GM19452 (cell line): ENCODE results near the gene RASD1.
"Not testable (repeated sequence)": the region's sequence is repeated elsewhere in the genome, so short reads cannot be mapped to it uniquely, and the experiment has no call there.

ENCODE experiments used
- ATAC-seq: cut with Tn5 transposase; IDR thresholded peaks from one replicate; pipeline ENCODE4 v1.9.1; 2021; ENCODE audit not compliant: unreplicated experiment

RASD1 gene

GRCh38 chr17:17472333-17472920 is 23.8 kb downstream of the RASD1 start:
- ATAC-seq, result no peak

- ATAC-seq, result no peak
Observed at GRCh38 chr17:17469996-17470395, 26.2 kb downstream of the RASD1 start.

- ATAC-seq, result no peak
Observed at GRCh38 chr17:17469358-17469757, 26.8 kb downstream of the RASD1 start.

DNA sequence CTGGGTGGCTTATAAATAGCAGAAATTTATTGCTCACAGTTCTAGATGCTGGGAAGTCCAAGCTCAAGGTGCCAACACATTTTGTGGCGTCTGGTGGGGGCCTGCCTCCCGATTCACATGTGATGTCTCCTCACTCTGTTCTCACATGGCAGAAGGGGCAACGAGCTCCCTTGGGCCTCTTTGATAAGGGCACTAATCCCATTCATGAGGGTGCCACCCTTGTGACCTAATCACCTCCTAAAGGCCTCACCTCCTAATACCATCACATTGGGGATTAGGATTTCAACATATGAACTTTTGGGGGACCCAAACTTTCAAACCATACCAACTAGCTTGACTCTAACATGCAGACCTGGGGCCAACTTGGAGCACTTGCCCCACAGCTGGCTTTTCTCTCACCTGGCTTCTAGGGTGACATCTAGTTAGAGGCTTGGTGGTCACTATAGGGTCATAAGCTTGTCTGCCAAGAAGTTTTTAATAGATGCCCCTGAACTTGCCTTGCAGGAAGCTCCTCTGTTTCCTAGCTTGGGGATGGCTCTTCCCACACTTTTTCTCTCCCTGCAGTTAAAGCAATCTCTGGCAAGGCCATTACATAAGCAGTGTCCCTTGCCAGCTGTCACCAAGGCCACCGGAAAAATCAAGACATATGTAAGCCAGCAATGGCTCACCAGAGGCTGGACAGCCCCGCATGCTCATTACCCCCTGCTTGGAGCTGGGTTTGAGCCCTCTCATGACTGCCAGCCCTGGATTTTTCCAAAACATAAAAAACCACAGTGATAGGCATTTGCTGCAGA is 27.8 kb downstream of the RASD1 start:
- ATAC-seq, result no peak

DNA sequence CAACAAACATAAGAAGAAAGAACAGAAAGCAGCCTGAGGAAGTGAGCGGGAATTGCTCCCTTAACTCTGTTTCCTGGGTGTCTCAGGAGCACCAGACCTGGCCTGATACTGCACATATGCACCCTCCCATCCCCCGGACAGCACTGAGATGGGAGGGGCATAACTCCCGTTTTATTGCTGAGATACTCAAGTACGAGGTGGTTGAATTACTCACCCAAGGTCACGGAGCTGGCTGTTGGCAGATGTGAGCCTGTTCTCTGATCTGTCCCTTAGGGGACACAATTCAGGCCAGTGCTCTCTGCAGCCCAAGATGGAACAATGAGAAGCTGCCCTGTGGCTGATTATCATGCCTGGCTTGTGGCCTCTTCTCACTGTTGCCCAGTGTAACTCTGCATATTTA is 28.5 kb downstream of the RASD1 start:
- no peak for ATAC-seq

- no peak for ATAC-seq
Observed at GRCh38 chr17:17467016-17467415, 29.2 kb downstream of the RASD1 start.

GRCh38 chr17:17466511-17466910 is 29.7 kb downstream of the RASD1 start:
- no peak for ATAC-seq

DNA sequence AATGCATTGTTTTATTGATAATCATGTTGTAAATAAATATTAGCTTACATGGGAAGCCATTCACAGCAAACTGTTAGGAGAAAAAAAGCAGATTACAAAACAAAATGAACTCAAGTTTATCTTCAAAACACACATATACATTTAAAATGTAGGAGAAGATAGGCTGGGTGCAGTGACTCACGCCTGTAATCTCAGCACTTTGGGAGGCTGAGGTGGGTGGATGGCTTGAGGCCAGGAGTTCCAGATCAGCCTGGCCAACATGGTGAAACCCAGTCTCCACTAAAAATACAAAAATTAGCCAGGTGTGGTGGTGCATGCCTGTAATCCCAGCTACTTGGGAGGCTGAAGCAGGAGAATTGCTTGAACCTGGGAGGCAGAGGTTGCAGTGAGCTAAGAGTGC is 30.3 kb downstream of the RASD1 start:
- not testable (repeated sequence) for ATAC-seq

- no peak for ATAC-seq
Observed at GRCh38 chr17:17463821-17464220, 32.4 kb downstream of the RASD1 start.

DNA sequence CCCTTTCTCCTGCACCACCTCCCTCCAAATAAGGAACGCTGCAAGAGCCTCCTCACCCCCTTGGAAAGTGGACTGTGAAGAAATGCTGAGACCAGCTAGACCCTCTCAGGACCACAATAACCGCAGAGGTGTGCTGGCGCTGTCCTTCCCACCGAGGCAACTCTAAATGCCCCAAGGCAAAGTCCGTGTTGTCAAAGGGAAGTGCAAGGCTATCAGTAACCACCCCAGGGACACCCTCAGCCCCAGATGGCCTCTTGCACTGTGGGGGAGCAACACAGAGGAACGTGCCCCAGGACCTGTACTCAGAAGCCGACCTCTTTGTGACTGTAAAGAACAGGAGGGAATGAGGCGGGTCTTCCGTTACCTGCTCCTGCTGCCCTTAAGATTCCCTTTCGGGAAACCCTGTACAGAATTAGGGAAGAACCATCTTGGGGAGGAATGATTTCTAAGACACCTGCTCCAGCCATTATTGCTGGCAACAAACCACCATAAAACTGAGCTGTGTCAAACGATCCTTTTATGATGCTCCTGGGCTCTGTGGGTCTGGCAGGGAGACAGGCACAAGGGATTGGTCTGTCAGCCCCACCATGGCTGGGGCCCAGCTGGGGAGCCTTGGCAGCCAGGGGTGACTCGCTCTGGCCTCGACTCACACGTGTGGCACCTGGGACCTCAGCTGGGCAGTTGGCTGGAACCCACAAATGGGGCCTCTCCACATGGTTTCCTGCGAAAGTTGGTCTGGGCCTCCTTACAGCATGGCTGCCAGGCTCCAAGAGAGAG is 34.0 kb downstream of the RASD1 start:
- ATAC-seq, result no peak

- no peak for ATAC-seq
Observed at GRCh38 chr17:17460038-17460437, 36.2 kb downstream of the RASD1 start.

GRCh38 chr17:17457680-17458079 is 38.5 kb downstream of the RASD1 start:
- no peak for ATAC-seq

GRCh38 chr17:17456251-17456650 is 39.9 kb downstream of the RASD1 start:
- ATAC-seq, result no peak

GRCh38 chr17:17455173-17455572 is 41.0 kb downstream of the RASD1 start:
- ATAC-seq, result no peak

DNA sequence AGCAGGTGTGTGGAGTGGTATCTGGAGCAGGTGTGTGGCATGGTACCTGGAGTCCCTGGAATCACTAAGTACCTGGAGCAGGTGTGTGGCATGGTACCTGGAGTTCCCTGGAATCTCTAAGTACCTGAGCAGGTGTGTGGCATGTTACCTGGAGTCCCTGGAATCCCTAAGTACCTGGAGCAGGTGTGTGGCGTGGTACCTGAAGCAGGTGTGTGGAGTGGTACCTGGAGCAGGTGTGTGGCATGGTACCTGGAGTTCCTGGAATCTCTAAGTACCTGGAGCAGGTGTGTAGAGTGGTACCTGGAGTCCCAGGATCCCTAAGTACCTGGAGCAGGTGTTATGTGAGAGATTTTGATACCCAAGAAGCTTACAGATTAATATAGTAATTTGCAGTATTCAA is 41.5 kb downstream of the RASD1 start:
- ATAC-seq, result not testable (repeated sequence)

DNA sequence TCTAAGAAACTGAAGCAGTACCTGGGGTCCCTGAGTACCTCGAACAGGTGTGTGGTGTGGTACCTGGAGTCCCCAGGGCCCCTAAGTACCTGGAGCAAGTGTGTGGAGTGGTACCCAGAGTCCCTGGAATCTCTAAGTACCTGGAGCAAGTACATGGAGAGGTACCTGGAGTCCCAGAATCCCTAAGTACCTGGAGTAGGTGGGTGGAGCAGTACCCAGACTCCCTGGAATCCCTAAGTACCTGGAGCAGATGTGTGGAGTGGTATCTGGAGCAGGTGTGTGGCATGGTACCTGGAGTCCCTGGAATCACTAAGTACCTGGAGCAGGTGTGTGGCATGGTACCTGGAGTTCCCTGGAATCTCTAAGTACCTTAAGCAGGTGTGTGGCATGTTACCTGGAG is 41.9 kb downstream of the RASD1 start:
- ATAC-seq, result no peak

GRCh38 chr17:17453088-17453487 is 43.1 kb downstream of the RASD1 start:
- ATAC-seq, result no peak

DNA sequence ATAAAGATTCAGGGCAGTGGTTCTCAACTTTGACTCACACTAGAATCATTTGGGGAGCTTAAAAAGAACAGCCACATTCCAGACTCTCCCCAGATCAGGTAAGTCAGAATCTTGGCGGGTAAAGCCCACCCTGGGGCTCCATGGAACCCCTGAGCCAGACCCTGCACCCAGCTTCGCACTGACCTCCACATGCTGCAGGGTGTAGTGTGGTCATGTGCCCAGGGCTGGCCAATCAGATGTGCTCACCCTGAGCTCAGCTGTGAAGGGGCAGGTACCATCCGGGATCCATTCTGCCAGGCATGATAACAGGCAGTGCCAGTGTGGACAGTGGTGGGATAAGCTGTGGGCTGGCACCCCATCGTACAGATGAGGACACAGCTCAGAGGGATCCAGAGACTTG is 47.5 kb downstream of the RASD1 start:
- no peak for ATAC-seq

DNA sequence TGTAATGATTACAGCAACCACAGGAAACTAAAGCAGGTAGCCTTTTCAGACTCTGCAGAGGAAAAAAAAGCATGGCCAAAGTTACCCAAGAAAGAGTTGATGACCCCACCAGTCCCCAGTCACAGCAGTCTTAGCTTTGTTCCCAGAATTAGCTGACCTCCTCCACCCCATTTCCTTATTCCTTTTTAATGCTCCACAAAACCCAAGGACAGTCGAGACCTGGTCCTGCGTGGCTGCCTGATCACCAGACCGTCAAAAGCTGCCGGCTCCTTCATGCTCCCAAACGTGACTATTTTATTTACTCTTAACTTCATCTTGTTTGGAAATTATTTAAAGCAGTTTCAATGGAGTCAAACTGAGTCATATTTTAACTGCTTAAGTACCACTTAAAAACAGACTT is 48.1 kb downstream of the RASD1 start:
- ATAC-seq, result no peak

DNA sequence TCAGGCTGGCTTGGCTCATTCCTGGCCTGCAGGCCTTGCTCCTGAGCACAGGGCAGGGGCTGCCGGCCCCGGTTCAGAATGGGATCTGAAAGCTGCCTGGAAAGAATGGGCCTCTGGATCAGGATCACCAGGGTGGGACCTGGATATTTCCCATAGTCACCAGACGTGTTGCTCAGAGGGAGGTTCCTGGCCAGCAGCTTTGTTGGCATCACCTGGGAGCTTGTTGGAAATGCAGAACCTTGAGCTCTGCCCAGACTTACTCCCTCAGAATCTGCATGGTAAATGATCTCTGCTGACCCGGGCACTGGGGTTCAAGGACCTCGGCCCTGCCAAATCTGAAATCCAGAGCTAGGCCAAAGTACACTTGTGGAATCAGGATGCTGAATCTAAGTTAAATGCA is 48.9 kb downstream of the RASD1 start:
- no peak for ATAC-seq

- no peak for ATAC-seq
Observed at GRCh38 chr17:17446666-17447155, 49.5 kb downstream of the RASD1 start.
